ENCODE results near the gene STAT5B.

Gene STAT5B

GRCh38 chr17:42309142-42309541 lies 33.0 kb upstream of the STAT5B start:
- no peaks in the 10 kb centered on the region for H3K9me3 ChIP-seq (replicated peaks; ENCODE audit: insufficient read depth, low read length)
- H4K20me1 ChIP-seq (ENCODE audit: insufficient read depth, low read length), result no peaks in the 10 kb centered on the region
- H3K4me3 ChIP-seq (ENCODE audit: low read length), result no peak overlapping the region
- no peaks in the 10 kb centered on the region for H3K36me3 ChIP-seq (replicated peaks; ENCODE audit: insufficient read depth, low read length)
- TF ChIP-seq EZH2 (optimal IDR thresholded peaks at IDR 0.05; ENCODE audit: low read depth, low read length), result no peak
- H3K27me3 ChIP-seq (replicated peaks; ENCODE audit: insufficient read depth, low read length), result no peaks in the 10 kb centered on the region
- H3K79me2 ChIP-seq (ENCODE audit: low read length), result no peaks in the 10 kb centered on the region
- no peaks in the 10 kb centered on the region for H3K9me2 ChIP-seq (replicated peaks; ENCODE audit: insufficient read depth, low read length)
- H3F3A ChIP-seq (ENCODE audit: insufficient read depth, low read length), result no peaks in the 10 kb centered on the region
- no peaks in the 10 kb centered on the region for H3K4me1 ChIP-seq (ENCODE audit: low read length)
- no peak overlapping the region for H2AFZ ChIP-seq (ENCODE audit: low read length)
- DNase-seq, result no peak
- no peak overlapping the region for H3K4me2 ChIP-seq (ENCODE audit: low read depth, low read length)
- no peak overlapping the region for H3K27ac ChIP-seq (ENCODE audit: low read length)
- no peak overlapping the region for H3K9ac ChIP-seq (ENCODE audit: low read length)

DNA sequence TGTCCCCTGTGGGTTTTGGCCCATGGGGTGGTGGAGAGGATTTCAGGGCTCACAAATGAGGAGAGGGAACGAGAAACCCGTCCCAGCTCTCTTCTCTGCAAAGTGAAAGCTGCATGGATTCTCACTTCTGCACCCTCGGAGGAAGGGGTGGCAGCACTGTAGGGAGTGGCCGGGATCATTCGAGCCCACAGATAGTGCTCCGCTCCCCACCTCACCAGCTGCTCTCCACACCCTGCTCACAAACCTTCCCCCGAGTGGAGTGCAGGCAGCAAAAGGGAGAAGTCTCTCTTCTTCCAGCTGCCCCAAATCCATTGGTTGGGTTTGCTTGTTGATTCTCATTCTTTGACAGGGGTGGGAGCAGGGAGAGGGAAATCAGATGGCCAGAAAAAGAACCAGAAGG lies 32.3 kb upstream of the STAT5B start:
- no peaks in the 10 kb centered on the region for H3K4me1 ChIP-seq (ENCODE audit: low read length)
- no peak overlapping the region for H3K27ac ChIP-seq (ENCODE audit: low read length)
- H3K4me2 ChIP-seq (ENCODE audit: low read depth, low read length), result no peak overlapping the region
- H3K9me3 ChIP-seq (replicated peaks; ENCODE audit: insufficient read depth, low read length), result no peaks in the 10 kb centered on the region
- H3K79me2 ChIP-seq (ENCODE audit: low read length), result no peaks in the 10 kb centered on the region
- H2AFZ ChIP-seq (ENCODE audit: low read length), result no peak overlapping the region
- no peaks in the 10 kb centered on the region for H3K36me3 ChIP-seq (replicated peaks; ENCODE audit: insufficient read depth, low read length)
- no peak for TF ChIP-seq EZH2phosphoT487 (IDR thresholded peaks at IDR 0.05; ENCODE audit: low read length)
- TF ChIP-seq CTCF (IDR thresholded peaks at IDR 0.05; ENCODE audit: low read length), result no peak
- no peak for TF ChIP-seq EZH2 (optimal IDR thresholded peaks at IDR 0.05; ENCODE audit: low read depth, low read length)
- H3K27me3 ChIP-seq (replicated peaks; ENCODE audit: insufficient read depth, low read length), result no peaks in the 10 kb centered on the region
- no peak overlapping the region for H3K4me3 ChIP-seq (ENCODE audit: low read length)
- no peaks in the 10 kb centered on the region for H4K20me1 ChIP-seq (ENCODE audit: insufficient read depth, low read length)
- no peak overlapping the region for H3K9ac ChIP-seq (ENCODE audit: low read length)
- no peak for DNase-seq
- no peaks in the 10 kb centered on the region for H3K9me2 ChIP-seq (replicated peaks; ENCODE audit: insufficient read depth, low read length)
- H3F3A ChIP-seq (ENCODE audit: insufficient read depth, low read length), result no peaks in the 10 kb centered on the region

DNA sequence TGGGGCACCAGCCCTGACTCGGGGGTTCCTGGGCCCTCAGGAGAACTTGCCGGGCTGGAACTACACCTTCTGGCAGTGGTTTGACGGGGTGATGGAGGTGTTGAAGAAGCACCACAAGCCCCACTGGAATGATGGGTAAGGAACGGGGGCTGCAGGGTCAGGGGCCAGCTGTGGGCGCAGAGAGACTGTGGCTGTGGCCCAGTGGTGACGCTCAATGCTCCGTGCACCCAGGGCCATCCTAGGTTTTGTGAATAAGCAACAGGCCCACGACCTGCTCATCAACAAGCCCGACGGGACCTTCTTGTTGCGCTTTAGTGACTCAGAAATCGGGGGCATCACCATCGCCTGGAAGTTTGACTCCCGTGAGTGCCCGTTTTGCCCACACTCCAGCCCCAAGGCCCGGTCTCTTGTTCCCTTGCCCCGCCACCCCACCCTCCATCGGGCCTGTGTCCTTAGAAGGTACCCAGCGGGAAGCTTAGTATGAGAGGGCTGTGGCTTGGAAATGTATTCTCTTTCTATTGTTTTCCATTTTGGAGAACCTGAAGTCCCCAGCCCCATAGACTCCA lies 31.3 kb upstream of the STAT5B start:
- no peak for DNase-seq
- H3K27ac ChIP-seq (ENCODE audit: low read length), result no peak overlapping the region
- TF ChIP-seq CTCF (IDR thresholded peaks at IDR 0.05; ENCODE audit: low read length), result no peak
- TF ChIP-seq EZH2phosphoT487 (IDR thresholded peaks at IDR 0.05; ENCODE audit: low read length), result no peak
- no peak for TF ChIP-seq EZH2 (optimal IDR thresholded peaks at IDR 0.05; ENCODE audit: low read depth, low read length)
- no peaks in the 10 kb centered on the region for H3K9me3 ChIP-seq (replicated peaks; ENCODE audit: insufficient read depth, low read length)
- no peak overlapping the region for H3K9ac ChIP-seq (ENCODE audit: low read length)
- H2AFZ ChIP-seq (ENCODE audit: low read length), result no peak overlapping the region
- H3K9me2 ChIP-seq (replicated peaks; ENCODE audit: insufficient read depth, low read length), result no peaks in the 10 kb centered on the region
- H3F3A ChIP-seq (ENCODE audit: insufficient read depth, low read length), result no peaks in the 10 kb centered on the region
- no peaks in the 10 kb centered on the region for H3K27me3 ChIP-seq (replicated peaks; ENCODE audit: insufficient read depth, low read length)
- H3K4me1 ChIP-seq (ENCODE audit: low read length), result no peaks in the 10 kb centered on the region
- no peaks in the 10 kb centered on the region for H3K36me3 ChIP-seq (replicated peaks; ENCODE audit: insufficient read depth, low read length)
- H3K4me3 ChIP-seq (ENCODE audit: low read length), result no peak overlapping the region
- H3K79me2 ChIP-seq (ENCODE audit: low read length), result no peaks in the 10 kb centered on the region
- H3K4me2 ChIP-seq (ENCODE audit: low read depth, low read length), result no peak overlapping the region
- no peaks in the 10 kb centered on the region for H4K20me1 ChIP-seq (ENCODE audit: insufficient read depth, low read length)

DNA sequence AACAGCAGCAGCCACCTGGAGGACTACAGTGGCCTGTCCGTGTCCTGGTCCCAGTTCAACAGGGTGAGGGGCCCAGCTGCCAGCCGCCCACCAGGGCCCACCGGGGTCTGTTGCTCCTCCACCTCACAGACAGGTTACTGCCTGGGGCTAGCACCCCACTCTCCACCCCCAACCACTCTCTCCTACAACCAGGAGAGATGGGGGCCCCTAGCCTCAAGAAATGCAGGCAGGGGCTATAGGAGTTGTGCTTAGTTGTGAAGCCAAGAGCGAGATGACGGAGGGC lies 30.1 kb upstream of the STAT5B start:
- H3K4me3 ChIP-seq (ENCODE audit: low read length), result no peak overlapping the region

More for the DNA sequence above, 30.1 kb upstream of the STAT5B start:
- H3K27me3 ChIP-seq (replicated peaks; ENCODE audit: insufficient read depth, low read length), result no peaks in the 10 kb centered on the region
- no peak overlapping the region for H3K9ac ChIP-seq (ENCODE audit: low read length)
- no peaks in the 10 kb centered on the region for H3K36me3 ChIP-seq (replicated peaks; ENCODE audit: insufficient read depth, low read length)
- DNase-seq, result no peak
- no peak overlapping the region for H3K4me2 ChIP-seq (ENCODE audit: low read depth, low read length)
- H3F3A ChIP-seq (ENCODE audit: insufficient read depth, low read length), result no peaks in the 10 kb centered on the region
- TF ChIP-seq EZH2 (optimal IDR thresholded peaks at IDR 0.05; ENCODE audit: low read depth, low read length), result no peak
- TF ChIP-seq CTCF (IDR thresholded peaks at IDR 0.05; ENCODE audit: low read length), result no peak
- TF ChIP-seq EZH2phosphoT487 (IDR thresholded peaks at IDR 0.05; ENCODE audit: low read length), result no peak
- H3K79me2 ChIP-seq (ENCODE audit: low read length), result no peaks in the 10 kb centered on the region
- no peak overlapping the region for H3K27ac ChIP-seq (ENCODE audit: low read length)
- H3K4me1 ChIP-seq (ENCODE audit: low read length), result no peaks in the 10 kb centered on the region
- H4K20me1 ChIP-seq (ENCODE audit: insufficient read depth, low read length), result no peaks in the 10 kb centered on the region
- H3K9me3 ChIP-seq (replicated peaks; ENCODE audit: insufficient read depth, low read length), result no peaks in the 10 kb centered on the region
- no peak overlapping the region for H2AFZ ChIP-seq (ENCODE audit: low read length)
- H3K9me2 ChIP-seq (replicated peaks; ENCODE audit: insufficient read depth, low read length), result no peaks in the 10 kb centered on the region

All from MM.1S (cell line).